Prostate gland (tissue), 2 donors: ENCODE results near the gene AGPS.

ENCODE experiments used
- POLR2A ChIP-seq: fragments of 450-650 bp; IDR thresholded peaks from one replicate; pipeline ENCODE4 v1.6.1; 2016; ENCODE audit warnings: antibody characterized with exemption, mild to moderate bottlenecking
- TF ChIP-seq, protein P1 (sequence below), 4 experiments: fragments of 200-600 bp in 2 of 4; fragments of 450-650 bp in 2 of 4; sonication (generic) in 2 of 4; IDR thresholded peaks; 1 replicate in 3 of 4; 2 replicates in 1 of 4; pipeline ENCODE4 v1.5.1; 2016 to 2019; ENCODE audit warnings: antibody characterized with exemption in 4 of 4, mild to moderate bottlenecking in 2 of 4, moderate library complexity in 2 of 4

- TF ChIP-seq, protein P1, sequence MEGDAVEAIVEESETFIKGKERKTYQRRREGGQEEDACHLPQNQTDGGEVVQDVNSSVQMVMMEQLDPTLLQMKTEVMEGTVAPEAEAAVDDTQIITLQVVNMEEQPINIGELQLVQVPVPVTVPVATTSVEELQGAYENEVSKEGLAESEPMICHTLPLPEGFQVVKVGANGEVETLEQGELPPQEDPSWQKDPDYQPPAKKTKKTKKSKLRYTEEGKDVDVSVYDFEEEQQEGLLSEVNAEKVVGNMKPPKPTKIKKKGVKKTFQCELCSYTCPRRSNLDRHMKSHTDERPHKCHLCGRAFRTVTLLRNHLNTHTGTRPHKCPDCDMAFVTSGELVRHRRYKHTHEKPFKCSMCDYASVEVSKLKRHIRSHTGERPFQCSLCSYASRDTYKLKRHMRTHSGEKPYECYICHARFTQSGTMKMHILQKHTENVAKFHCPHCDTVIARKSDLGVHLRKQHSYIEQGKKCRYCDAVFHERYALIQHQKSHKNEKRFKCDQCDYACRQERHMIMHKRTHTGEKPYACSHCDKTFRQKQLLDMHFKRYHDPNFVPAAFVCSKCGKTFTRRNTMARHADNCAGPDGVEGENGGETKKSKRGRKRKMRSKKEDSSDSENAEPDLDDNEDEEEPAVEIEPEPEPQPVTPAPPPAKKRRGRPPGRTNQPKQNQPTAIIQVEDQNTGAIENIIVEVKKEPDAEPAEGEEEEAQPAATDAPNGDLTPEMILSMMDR (IDR thresholded peaks at IDR 0.05), result no peak
- no peak for TF ChIP-seq POLR2A
Observed at GRCh38 chr2:177529166-177529565, 136.6 kb downstream of the AGPS start.
